ENCODE measurements around the gene ARHGAP21.
"Not testable (repeated sequence)": the region's sequence is repeated elsewhere in the genome, so short reads cannot be mapped to it uniquely, and the experiment has no call there.

The ARHGAP21 gene

DNA sequence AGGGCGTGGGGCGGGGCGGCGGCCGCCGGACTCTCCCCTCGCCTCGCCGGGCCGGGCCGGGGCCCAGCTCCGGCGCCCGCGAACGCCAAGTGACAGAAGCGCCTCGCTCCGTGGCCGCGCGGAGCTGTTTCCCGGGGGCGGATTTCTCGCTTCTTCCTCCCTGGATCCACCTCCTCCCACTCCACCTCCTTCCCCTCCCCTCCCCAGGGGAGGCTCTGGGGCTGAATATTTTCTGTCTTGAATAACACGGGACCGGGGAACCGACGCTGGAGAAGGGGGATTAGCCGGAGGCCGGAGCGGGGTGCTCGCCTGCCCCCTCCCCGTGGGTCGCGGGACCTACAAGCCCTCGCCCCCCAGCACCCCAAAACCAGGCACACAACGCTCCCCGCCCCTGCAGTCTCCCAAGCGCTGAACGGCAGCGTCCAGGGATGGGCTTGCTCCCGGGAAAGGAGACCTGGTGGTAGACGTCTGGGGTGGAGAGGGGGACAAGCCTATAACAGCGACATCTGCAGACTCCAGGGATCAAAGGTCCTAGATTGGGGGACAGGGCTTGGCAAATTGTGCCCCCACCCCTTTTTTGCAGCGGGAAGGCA, at the start of gene ARHGAP21:
Gene ARHGAP21 (minus strand): TSS at position 100 of the 593 bp plus-strand sequence. CDS start 1,988 bp downstream, outside the sequence.
- no peak for DNase-seq (ENCODE audit: low read depth)
- in situ Hi-C loops (cut with HindIII; ENCODE audit: low sequenced_read_pairs), result no loop called here
- TF ChIP-seq, protein P1, sequence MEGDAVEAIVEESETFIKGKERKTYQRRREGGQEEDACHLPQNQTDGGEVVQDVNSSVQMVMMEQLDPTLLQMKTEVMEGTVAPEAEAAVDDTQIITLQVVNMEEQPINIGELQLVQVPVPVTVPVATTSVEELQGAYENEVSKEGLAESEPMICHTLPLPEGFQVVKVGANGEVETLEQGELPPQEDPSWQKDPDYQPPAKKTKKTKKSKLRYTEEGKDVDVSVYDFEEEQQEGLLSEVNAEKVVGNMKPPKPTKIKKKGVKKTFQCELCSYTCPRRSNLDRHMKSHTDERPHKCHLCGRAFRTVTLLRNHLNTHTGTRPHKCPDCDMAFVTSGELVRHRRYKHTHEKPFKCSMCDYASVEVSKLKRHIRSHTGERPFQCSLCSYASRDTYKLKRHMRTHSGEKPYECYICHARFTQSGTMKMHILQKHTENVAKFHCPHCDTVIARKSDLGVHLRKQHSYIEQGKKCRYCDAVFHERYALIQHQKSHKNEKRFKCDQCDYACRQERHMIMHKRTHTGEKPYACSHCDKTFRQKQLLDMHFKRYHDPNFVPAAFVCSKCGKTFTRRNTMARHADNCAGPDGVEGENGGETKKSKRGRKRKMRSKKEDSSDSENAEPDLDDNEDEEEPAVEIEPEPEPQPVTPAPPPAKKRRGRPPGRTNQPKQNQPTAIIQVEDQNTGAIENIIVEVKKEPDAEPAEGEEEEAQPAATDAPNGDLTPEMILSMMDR (IDR thresholded peaks at IDR 0.05; ENCODE audit: low read depth, low read length, missing control alignments), result no peak
- H3K4me3 ChIP-seq (ENCODE audit: low read depth, low read length), result peak within 1 kb of the TSS; percentile 78

DNA sequence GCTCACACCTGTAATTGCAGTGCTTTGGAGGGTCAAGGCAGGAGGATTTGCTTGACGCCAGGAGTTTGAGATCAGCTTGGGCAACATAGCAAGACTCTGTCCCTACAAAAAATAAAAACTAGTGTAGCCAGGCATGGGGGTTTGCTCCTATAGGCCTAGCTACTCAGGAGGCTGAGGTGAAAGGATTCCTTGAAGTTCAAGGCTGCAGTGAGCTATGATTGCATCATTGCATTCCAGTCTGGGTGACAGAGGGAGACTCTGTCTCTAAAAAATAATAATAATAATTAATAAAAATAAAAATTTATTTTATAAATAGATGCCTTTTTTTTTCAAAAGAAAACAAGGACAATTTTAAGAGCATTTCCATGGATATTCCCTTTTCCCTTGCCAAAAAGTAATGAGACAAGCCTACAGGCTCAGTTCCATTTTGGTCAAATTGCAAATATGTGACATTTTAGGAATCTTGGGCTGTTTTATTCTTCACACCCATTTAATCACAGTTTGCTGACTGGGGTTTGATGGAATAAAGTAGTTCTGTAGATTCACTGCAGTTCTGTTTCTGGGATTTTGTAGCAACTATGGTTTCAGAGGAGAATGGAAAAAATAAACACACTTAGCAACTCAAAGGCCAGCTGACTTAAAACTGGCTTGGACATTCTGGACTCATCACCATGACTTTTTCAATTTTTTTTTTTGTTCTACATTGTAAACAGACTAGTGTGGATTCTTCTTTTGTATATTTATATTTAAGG, 48.4 kb upstream of the ARHGAP21 start:
- no peak overlapping the region for H3K4me3 ChIP-seq (ENCODE audit: low read depth, low read length)
- TF ChIP-seq, protein P1 (IDR thresholded peaks at IDR 0.05; ENCODE audit: low read depth, low read length, missing control alignments), result no peak
- no peak for DNase-seq (ENCODE audit: low read depth)
- in situ Hi-C loops (cut with HindIII; ENCODE audit: low sequenced_read_pairs), result no loop called here

DNA sequence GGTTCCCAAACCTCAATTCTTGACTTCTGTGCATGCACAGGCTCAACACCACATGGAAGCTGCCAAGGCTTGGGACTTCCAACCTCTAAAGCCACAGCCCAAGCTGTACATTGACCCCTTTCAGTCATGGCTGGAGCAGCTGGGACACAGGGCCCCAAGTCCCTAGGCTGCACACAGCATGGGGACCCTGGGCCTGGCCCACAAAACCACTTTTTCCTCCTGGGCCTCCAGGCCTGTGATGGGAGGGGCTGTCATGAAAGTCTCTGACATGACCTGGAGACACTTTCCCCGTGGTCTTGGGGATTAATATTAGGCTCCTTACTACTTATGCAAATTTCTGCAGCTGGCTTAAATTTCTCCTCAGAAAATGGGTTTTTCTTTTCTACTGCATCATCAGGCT, 41.3 kb upstream of the ARHGAP21 start:
- in situ Hi-C loops (cut with HindIII; ENCODE audit: low sequenced_read_pairs); DNase-seq (ENCODE audit: low read depth); H3K4me3 ChIP-seq (ENCODE audit: low read depth, low read length): not testable (repeated sequence)

DNA sequence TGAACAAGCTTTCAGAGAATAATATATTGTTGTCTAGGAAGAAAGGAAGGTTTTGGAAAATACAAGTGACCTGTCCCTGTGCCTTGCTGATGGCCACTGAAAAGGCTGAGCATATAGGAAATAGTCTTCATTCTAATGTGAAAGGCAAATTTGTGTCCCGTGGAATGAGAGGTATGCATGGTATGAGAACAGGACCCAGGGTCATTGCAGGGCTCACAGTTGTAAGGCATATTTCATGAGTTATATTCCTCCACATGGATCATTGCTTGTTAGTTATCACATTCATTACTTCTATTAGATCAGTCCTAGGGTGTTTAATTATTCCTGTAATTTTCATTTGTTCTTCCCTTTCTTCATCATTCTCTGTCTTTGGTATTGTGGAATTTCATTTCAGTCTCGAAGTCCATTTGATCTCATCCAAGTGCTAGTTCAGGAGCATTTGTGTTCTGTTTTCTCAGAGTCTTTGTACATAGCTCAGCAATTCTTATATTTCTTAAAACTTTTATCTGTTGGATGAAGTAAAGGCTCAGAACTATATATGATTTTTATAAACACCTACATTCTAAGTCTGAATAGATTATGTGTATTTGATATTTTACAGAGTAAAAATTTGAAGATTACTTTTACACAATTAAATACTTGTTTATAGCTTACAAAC, 39.4 kb upstream of the ARHGAP21 start:
- no peak overlapping the region for H3K4me3 ChIP-seq (ENCODE audit: low read depth, low read length)
- DNase-seq (ENCODE audit: low read depth), result peak; percentile 16
- TF ChIP-seq, protein P1 (IDR thresholded peaks at IDR 0.05; ENCODE audit: low read depth, low read length, missing control alignments), result no peak
- in situ Hi-C loops (cut with HindIII; ENCODE audit: low sequenced_read_pairs), result no loop called here

DNA sequence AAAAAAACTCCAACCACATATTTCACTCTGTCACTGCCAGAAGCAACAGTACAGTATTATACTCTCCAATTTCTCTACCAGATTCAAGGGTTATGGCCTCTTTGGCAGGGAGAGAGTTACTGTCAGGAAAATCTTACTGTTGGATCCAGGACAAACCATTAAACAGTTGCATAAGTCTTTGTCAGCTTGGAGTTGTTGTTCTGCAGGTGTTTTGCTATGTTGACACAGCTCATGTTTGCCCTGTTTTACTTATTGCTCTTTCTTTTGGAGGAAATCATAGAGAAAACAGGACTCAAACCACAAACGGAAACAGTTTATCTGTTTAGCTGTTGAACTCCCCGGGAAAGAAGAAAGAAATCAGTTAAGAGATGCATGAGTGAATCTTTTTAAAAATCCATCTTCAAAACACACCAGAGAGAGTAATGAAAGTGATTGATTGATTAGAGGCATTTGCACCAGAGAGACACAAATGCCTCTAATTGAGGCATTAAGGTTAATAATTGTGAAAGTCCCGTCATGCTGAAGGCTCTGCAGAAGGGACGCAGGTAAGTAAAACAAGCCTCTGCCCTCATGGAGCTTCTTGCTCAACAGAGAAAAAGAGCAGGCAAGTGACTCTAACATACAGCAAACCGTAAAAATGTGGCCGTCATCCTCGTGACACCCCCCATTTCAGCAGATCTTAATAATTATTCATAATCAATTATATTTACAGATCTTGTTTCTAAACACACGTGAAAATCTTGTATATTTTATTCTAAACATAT, 38.7 kb upstream of the ARHGAP21 start:
- H3K4me3 ChIP-seq (ENCODE audit: low read depth, low read length), result no peak overlapping the region
- in situ Hi-C loops (cut with HindIII; ENCODE audit: low sequenced_read_pairs), result no loop called here
- TF ChIP-seq, protein P1 (IDR thresholded peaks at IDR 0.05; ENCODE audit: low read depth, low read length, missing control alignments), result no peak
- peak; percentile 13 for DNase-seq (ENCODE audit: low read depth)

DNA sequence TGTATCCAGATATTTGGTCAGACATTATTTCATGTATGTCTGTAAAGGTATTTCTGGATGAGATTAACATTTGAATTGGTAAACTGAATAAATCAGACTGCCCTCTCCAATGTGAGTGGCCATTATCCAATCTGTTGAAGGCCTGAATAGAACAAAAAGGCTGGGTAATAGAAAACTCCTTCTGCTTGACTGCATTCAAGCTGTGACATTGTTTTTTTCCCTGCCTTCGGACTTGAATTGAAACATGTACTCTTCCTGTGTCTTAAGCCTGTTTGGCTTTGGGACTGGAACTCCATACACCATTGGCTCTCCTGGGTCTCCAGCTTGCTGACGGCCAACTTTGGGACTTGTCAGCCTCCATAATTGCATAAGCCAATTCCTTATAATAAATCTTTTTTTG, 36.0 kb upstream of the ARHGAP21 start:
- TF ChIP-seq, protein P1 (IDR thresholded peaks at IDR 0.05; ENCODE audit: low read depth, low read length, missing control alignments), result no peak
- DNase-seq (ENCODE audit: low read depth), result no peak
- in situ Hi-C loops (cut with HindIII; ENCODE audit: low sequenced_read_pairs), result no loop called here
- H3K4me3 ChIP-seq (ENCODE audit: low read depth, low read length), result no peak overlapping the region

DNA sequence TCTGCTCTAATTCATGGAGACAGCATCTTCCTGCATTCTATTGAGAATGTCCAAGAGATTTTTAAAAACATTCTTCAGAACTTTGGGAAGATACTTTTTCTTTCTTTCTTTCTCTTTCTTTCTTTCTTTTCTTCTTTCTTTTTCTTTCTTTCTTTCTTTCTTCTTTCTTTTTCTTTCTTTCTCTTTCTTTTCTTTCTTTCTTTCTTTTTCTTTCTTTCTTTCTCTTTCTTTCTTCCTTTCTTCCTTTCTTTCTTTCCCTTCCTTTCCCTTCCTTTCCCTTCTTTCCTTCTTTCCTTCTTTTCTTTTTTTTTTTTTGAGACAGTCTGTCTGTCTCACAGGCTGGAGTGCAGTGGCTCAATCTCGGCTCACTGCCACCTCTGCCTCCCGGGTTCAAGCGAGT, 34.6 kb upstream of the ARHGAP21 start:
- DNase-seq (ENCODE audit: low read depth); in situ Hi-C loops (cut with HindIII; ENCODE audit: low sequenced_read_pairs): not testable (repeated sequence)

More for the DNA sequence above, 34.6 kb upstream of the ARHGAP21 start:
- not testable (repeated sequence) for H3K4me3 ChIP-seq (ENCODE audit: low read depth, low read length)

Measured in astrocyte of the cerebellum (primary cell).